Right renal cortex interstitium (tissue), 3 donors: ENCODE measurements around the gene MRPL19. TPM values are rescaled to one million over a fixed set of nuclear protein-coding genes. Genes with fewer than 3 reads are reported as not detected.

Experiments
- DNase-seq, 3 donors: peaks; one replicate each; pipeline ENCODE4 v3.0.0-alpha.2; 2013; ENCODE audit warnings: low read depth in 3 of 3, low spot score in 2 of 3
- polyA plus RNA-seq, 3 donors: library from polyadenylated mRNA; unstranded; fragments of 120-200 nt; gene quantifications; one replicate each; pipeline ENCODE4 v1.2.1, GENCODE V29; 2013; ENCODE audit not compliant: insufficient read length in 3 of 3

Gene MRPL19
- polyA plus RNA-seq, 3 donors: 65.6 to 77.9 (median 67.6) TPM

GRCh38 chr2:75720525-75720924 is 73.9 kb downstream of the MRPL19 start:
- no peak for DNase-seq

- DNase-seq: no peak
Measured at GRCh38 chr2:75722687-75723086, 76.1 kb downstream of the MRPL19 start.

GRCh38 chr2:75728614-75729419 is 82.2 kb downstream of the MRPL19 start:
- DNase-seq: no peak

- DNase-seq: no peak
Measured at GRCh38 chr2:75729861-75730260, 83.3 kb downstream of the MRPL19 start.

GRCh38 chr2:75736276-75736675 is 89.7 kb downstream of the MRPL19 start:
- DNase-seq: no peak

- no peak for DNase-seq
Measured at GRCh38 chr2:75737961-75738360, 91.4 kb downstream of the MRPL19 start.

Other genes starting within 250 kb of the MRPL19 start
- 10 to 100 TPM; 12.3 to 16.6 (median 15.6) TPM for gene EVA1A, start 85.8 kb upstream of the MRPL19 start, polyA plus RNA-seq
- gene GCFC2, start 64.1 kb downstream of the MRPL19 start, polyA plus RNA-seq: 10 to 100 TPM; 42.9 to 50.5 (median 48.7) TPM